Neural cell (in vitro differentiated cells): Measurements from ENCODE around the gene OR2T27. TPM values are rescaled to one million over a fixed set of nuclear protein-coding genes. Genes with fewer than 3 reads are reported as not detected.

ENCODE experiments used
- H2AFZ ChIP-seq: fragments of 200-600, 300-800 bp; sonication (generic), shearing (Covaris generic); 2 replicates; pipeline ENCODE4 v1.6.0; 2014; ENCODE audit warnings: low read depth, mild to moderate bottlenecking, antibody characterized with exemption, low read length, moderate library complexity
- H3F3A ChIP-seq: fragments of 200-600 bp; shearing (Covaris generic); 2 replicates; pipeline ENCODE4 v1.6.1; 2016; ENCODE audit warnings: mild to moderate bottlenecking, moderate library complexity, mixed read lengths, antibody characterized with exemption, low read length; ENCODE audit not compliant: insufficient read depth, poor library complexity, severe bottlenecking
- H3K27ac ChIP-seq: fragments of 200-600, 300-800 bp; sonication (generic), shearing (Covaris generic); 2 replicates; pipeline ENCODE4 v1.5.1; 2014; ENCODE audit warnings: mild to moderate bottlenecking, low read length, moderate library complexity
- H3K27me3 ChIP-seq: fragments of 300-800, 200-600 bp; sonication (generic), shearing (Covaris generic); 2 replicates; pipeline ENCODE4 v1.6.0; 2014; ENCODE audit warnings: mild to moderate bottlenecking, low read depth, low read length, moderate library complexity; ENCODE audit not compliant: insufficient read depth
- H3K36me3 ChIP-seq: fragments of 300-800, 200-600 bp; sonication (generic), shearing (Covaris generic); 2 replicates; pipeline ENCODE4 v1.5.1; 2014; ENCODE audit warnings: mild to moderate bottlenecking, antibody characterized with exemption, low read length, moderate library complexity; ENCODE audit not compliant: insufficient read depth
- H3K4me2 ChIP-seq: fragments of 300-800, 200-600 bp; sonication (generic), shearing (Covaris generic); 2 replicates; pipeline ENCODE4 v1.6.0; 2014; ENCODE audit warnings: mild to moderate bottlenecking, low read length
- H3K4me3 ChIP-seq: fragments of 300-800, 200-600 bp; sonication (generic), shearing (Covaris generic); 2 replicates; pipeline ENCODE4 v1.5.1; 2014; ENCODE audit warnings: mild to moderate bottlenecking, low read length, moderate library complexity
- H3K79me2 ChIP-seq: fragments of 200-600 bp; shearing (Covaris generic); replicated peaks from 2 replicates; pipeline ENCODE4 v1.6.0; 2014; ENCODE audit warnings: mild to moderate bottlenecking, low read length, moderate library complexity; ENCODE audit not compliant: insufficient read depth
- H3K9ac ChIP-seq: fragments of 300-800, 200-600 bp; sonication (generic), shearing (Covaris generic); 2 replicates; pipeline ENCODE4 v1.6.1; 2016; ENCODE audit warnings: mild to moderate bottlenecking, low read length, mixed read lengths
- H3K9me2 ChIP-seq: fragments of 200-600 bp; shearing (Covaris generic); 2 replicates; pipeline ENCODE4 v1.6.1; 2016; ENCODE audit warnings: mild to moderate bottlenecking, low read length, mixed read lengths; ENCODE audit not compliant: insufficient read depth
- H3K9me3 ChIP-seq: fragments of 200-600, 300-800 bp; sonication (generic), shearing (Covaris generic); 2 replicates; pipeline ENCODE4 v1.6.1; 2016; ENCODE audit warnings: mild to moderate bottlenecking, mixed run types, low read length, moderate library complexity, mixed read lengths
- H4K20me1 ChIP-seq: fragments of 200-600 bp; shearing (Covaris generic); 2 replicates; pipeline ENCODE4 v1.6.1; 2016; ENCODE audit warnings: mild to moderate bottlenecking, mixed run types; ENCODE audit not compliant: insufficient read depth
- CTCF ChIP-seq: fragments of 450-650 bp; IDR thresholded peaks from 2 replicates; pipeline ENCODE4 v1.5.1; 2014; ENCODE audit warnings: antibody characterized with exemption, mild to moderate bottlenecking, moderate library complexity; ENCODE audit not compliant: poor library complexity, severe bottlenecking
- EP300 ChIP-seq: fragments of 450-650 bp; conservative IDR thresholded peaks from 2 replicates; pipeline ENCODE4 v1.6.1; 2014; ENCODE audit warnings: antibody characterized with exemption, mild to moderate bottlenecking, moderate library complexity; ENCODE audit not compliant: poor library complexity, severe bottlenecking
- EZH2 ChIP-seq: fragments of 200-600, 300-800 bp; shearing (Covaris generic), sonication (generic); IDR thresholded peaks from 2 replicates; pipeline ENCODE4 v1.6.1; 2014; ENCODE audit warnings: antibody characterized with exemption, low read length, borderline replicate concordance, mild to moderate bottlenecking; ENCODE audit not compliant: insufficient read depth, poor library complexity, severe bottlenecking
- MXI1 ChIP-seq: fragments of 450-650 bp; conservative IDR thresholded peaks from 2 replicates; pipeline ENCODE4 v1.6.1; 2014; ENCODE audit warnings: antibody characterized with exemption, mild to moderate bottlenecking; ENCODE audit not compliant: poor library complexity, severe bottlenecking
- POLR2AphosphoS5 ChIP-seq: IDR thresholded peaks from 2 replicates; pipeline ENCODE4 v1.6.1; 2012
- RAD21 ChIP-seq: fragments of 450-650 bp; conservative IDR thresholded peaks from 2 replicates; pipeline ENCODE4 v1.6.1; 2014; ENCODE audit warnings: antibody characterized with exemption, mild to moderate bottlenecking, moderate library complexity
- REST ChIP-seq: IDR thresholded peaks from 2 replicates; pipeline ENCODE4 v1.6.1; 2012; ENCODE audit warnings: borderline replicate concordance
- SMC3 ChIP-seq: fragments of 450-650 bp; conservative IDR thresholded peaks from 2 replicates; pipeline ENCODE4 v1.6.1; 2014; ENCODE audit warnings: antibody characterized with exemption, mild to moderate bottlenecking, moderate library complexity; ENCODE audit not compliant: poor library complexity
- TAF1 ChIP-seq: IDR thresholded peaks from 2 replicates; pipeline ENCODE4 v1.6.1; 2012; ENCODE audit warnings: low read depth
- polyA plus RNA-seq: library from polyadenylated mRNA; depleted of rRNA; stranded (reverse); fragments of >200 nt; gene quantifications from 2 replicates; pipeline ENCODE4 v1.2.3, GENCODE V29; 2014

OR2T27 gene
- polyA plus RNA-seq, 1 donor from 2014 or later: not detected

- Histone ChIP-seq H3K9me2 (no peaks in the 10 kb centered on the region), H3K4me3 (no peak overlapping the region), H3K79me2 (no peaks in the 10 kb centered on the region), H3K9ac (no peak overlapping the region), H3K27me3 (no peaks in the 10 kb centered on the region), H3K27ac (no peak overlapping the region), H3K9me3 (no peaks in the 10 kb centered on the region), H4K20me1 (no peaks in the 10 kb centered on the region), H2AFZ (no peak overlapping the region), H3K36me3 (no peaks in the 10 kb centered on the region), H3K4me2 (no peak overlapping the region), H3F3A (no peaks in the 10 kb centered on the region)
- no peak for TF ChIP-seq SMC3
- no peak for TF ChIP-seq POLR2AphosphoS5
- no peak for TF ChIP-seq MXI1
- no peak for TF ChIP-seq EP300
- no peak for TF ChIP-seq RAD21
Observed at GRCh38 chr1:248697907-248698306, 42.6 kb upstream of the OR2T27 start.

- Histone ChIP-seq H3F3A (no peaks in the 10 kb centered on the region), H4K20me1 (no peaks in the 10 kb centered on the region), H3K9ac (no peak overlapping the region), H3K27ac (no peak overlapping the region), H3K27me3 (no peaks in the 10 kb centered on the region), H3K36me3 (no peaks in the 10 kb centered on the region), H3K79me2 (no peaks in the 10 kb centered on the region), H3K4me2 (no peak overlapping the region), H3K4me3 (no peak overlapping the region), H2AFZ (no peak overlapping the region), H3K9me3 (no peaks in the 10 kb centered on the region), H3K9me2 (no peaks in the 10 kb centered on the region)
- TF ChIP-seq REST: no peak
- no peak for TF ChIP-seq EZH2
- TF ChIP-seq POLR2AphosphoS5: no peak
- TF ChIP-seq RAD21: no peak
- no peak for TF ChIP-seq CTCF
- no peak for TF ChIP-seq EP300
- no peak for TF ChIP-seq MXI1
- no peak for TF ChIP-seq SMC3
- TF ChIP-seq TAF1: no peak
Observed at GRCh38 chr1:248696774-248697173, 41.4 kb upstream of the OR2T27 start.

GRCh38 chr1:248696261-248696660 lies 40.9 kb upstream of the OR2T27 start:
- Histone ChIP-seq H4K20me1 (no peaks in the 10 kb centered on the region), H3F3A (no peaks in the 10 kb centered on the region), H3K9me3 (no peaks in the 10 kb centered on the region), H3K9me2 (no peaks in the 10 kb centered on the region), H3K27ac (no peak overlapping the region), H2AFZ (no peak overlapping the region), H3K4me3 (no peak overlapping the region), H3K9ac (no peak overlapping the region), H3K4me2 (no peak overlapping the region), H3K79me2 (no peaks in the 10 kb centered on the region), H3K36me3 (no peaks in the 10 kb centered on the region), H3K27me3 (no peaks in the 10 kb centered on the region)
- no peak for TF ChIP-seq RAD21
